H1 (cell line): ENCODE results near the gene ARHGEF39. TPM values are rescaled to one million over a fixed set of nuclear protein-coding genes. Genes with fewer than 3 reads are reported as not detected.

Experiments used
- CTCF ChIA-PET: fragments of 300-600 bp; sonication (Branson Sonifier 250); formaldehyde crosslinking; loops from one replicate; lab custom pipeline; 2021; ENCODE audit not compliant: partially characterized antibody; lab: Charles Lee
- POLR2A ChIA-PET: fragments of 300-600 bp; sonication (Branson Sonifier 250); formaldehyde crosslinking; loops from one replicate; lab custom pipeline; 2021; ENCODE audit warnings: inconsistent platforms; ENCODE audit not compliant: partially characterized antibody; lab: Charles Lee
- DNase-seq, 2 experiments: peaks; one replicate each; pipeline versions ENCODE4 v3.0.0 to v3.0.0-alpha.2; 2010 to 2022; ENCODE audit warnings: low spot score in 2 of 2, low read depth in 1 of 2, mixed read lengths in 1 of 2
- FAIRE-seq: peaks from 2 replicates; lab custom pipeline; 2011; peaks lifted over from hg19 to GRCh38; lab: Jason Lieb, UNC
- H2AFZ ChIP-seq: 2 replicates; pipeline ENCODE4 v1.8.1; 2012; ENCODE audit warnings: low read length, inconsistent platforms
- H2AK5ac ChIP-seq: 2 replicates; pipeline ENCODE4 v1.6.1; 2013; ENCODE audit warnings: low read depth, low read length
- H2BK120ac ChIP-seq: replicated peaks from 2 replicates; pipeline ENCODE3; 2013; ENCODE audit warnings: low read depth, low read length, inconsistent platforms
- H2BK12ac ChIP-seq: 2 replicates; pipeline ENCODE4 v1.6.1; 2013; ENCODE audit warnings: low read depth, low read length
- H2BK15ac ChIP-seq: 2 replicates; pipeline ENCODE4 v1.6.1; 2013; ENCODE audit warnings: low read length
- H2BK20ac ChIP-seq: 2 replicates; pipeline ENCODE4 v1.6.1; 2013; ENCODE audit warnings: low read length
- H2BK5ac ChIP-seq: 2 replicates; pipeline ENCODE4 v1.6.1; 2013; ENCODE audit warnings: low read depth, low read length
- H3K14ac ChIP-seq: 2 replicates; pipeline ENCODE4 v1.6.1; 2013; ENCODE audit warnings: inconsistent platforms; ENCODE audit not compliant: insufficient read length
- H3K18ac ChIP-seq: 2 replicates; pipeline ENCODE4 v1.6.1; 2013; ENCODE audit warnings: low read length; ENCODE audit errors: extremely low read depth
- H3K23ac ChIP-seq: 2 replicates; pipeline ENCODE4 v1.6.1; 2013; ENCODE audit warnings: inconsistent platforms; ENCODE audit not compliant: insufficient read length
- H3K23me2 ChIP-seq: 2 replicates; pipeline ENCODE4 v1.6.1; 2013; ENCODE audit warnings: low read depth, low read length
- H3K27ac ChIP-seq: 2 replicates; pipeline ENCODE4 v1.6.1; 2011; ENCODE audit warnings: low read depth, low read length, inconsistent platforms
- H3K27me3 ChIP-seq, 4 experiments: replicated peaks in 1 of 4; 1 replicate in 1 of 4; 2 replicates in 3 of 4; pipeline versions ENCODE4 v1.6.1 to v1.8.1; 2011 to 2013; ENCODE audit warnings: low read length in 3 of 4, mild to moderate bottlenecking in 3 of 4, inconsistent platforms in 2 of 4, mixed read lengths in 2 of 4, moderate library complexity in 1 of 4; ENCODE audit not compliant: control insufficient read depth in 3 of 4, insufficient read depth in 3 of 4; ENCODE audit errors: extremely low read depth in 1 of 4
- H3K36me3 ChIP-seq, 4 experiments: 2 replicates each; pipeline versions ENCODE4 v1.6.1 to v1.8.1; 2011 to 2013; ENCODE audit warnings: mild to moderate bottlenecking in 4 of 4, low read length in 3 of 4, moderate library complexity in 2 of 4, control low read depth in 1 of 4, inconsistent platforms in 1 of 4; ENCODE audit not compliant: insufficient read depth in 4 of 4, control insufficient read depth in 2 of 4
- H3K4ac ChIP-seq: replicated peaks from 2 replicates; pipeline ENCODE3; 2013; ENCODE audit warnings: low read length, low read depth, mixed read lengths, inconsistent platforms; ENCODE audit not compliant: insufficient read length
- H3K4me1 ChIP-seq, 4 experiments: replicated peaks in 1 of 4; 1 replicate in 1 of 4; 2 replicates in 3 of 4; pipeline versions ENCODE4 v1.6.1 to v1.8.1; 2011 to 2013; ENCODE audit warnings: low read length in 3 of 4, inconsistent platforms in 2 of 4, mixed read lengths in 1 of 4; ENCODE audit not compliant: insufficient read depth in 4 of 4, control insufficient read depth in 3 of 4
- H3K4me2 ChIP-seq, 2 experiments: 2 replicates each; pipeline versions ENCODE4 v1.6.1 to v1.8.1; 2011 to 2013; ENCODE audit warnings: low read depth in 2 of 2, low read length in 2 of 2, control low read depth in 1 of 2, inconsistent platforms in 1 of 2, mild to moderate bottlenecking in 1 of 2; ENCODE audit not compliant: insufficient read depth in 1 of 2
- H3K4me3 ChIP-seq, 4 experiments: fragments of 200-600, 300-600 bp in 1 of 4; sonication (generic), shearing (Covaris generic), sonication (Bioruptor Twin) in 1 of 4; 2 replicates each; pipeline versions ENCODE4 v1.5.1 to v1.8.1; 2011 to 2016; ENCODE audit warnings: low read length in 4 of 4, low read depth in 3 of 4, control low read depth in 2 of 4, inconsistent platforms in 2 of 4, mild to moderate bottlenecking in 2 of 4, mixed read lengths in 1 of 4, moderate library complexity in 1 of 4; ENCODE audit not compliant: insufficient read depth in 2 of 4; ENCODE audit errors: extremely low read depth in 1 of 4
- H3K56ac ChIP-seq: replicated peaks from 2 replicates; pipeline ENCODE3; 2013; ENCODE audit warnings: low read depth, mild to moderate bottlenecking, mixed read lengths, low read length, inconsistent platforms; ENCODE audit not compliant: insufficient read length
- H3K79me1 ChIP-seq: 2 replicates; pipeline ENCODE4 v1.6.1; 2013; ENCODE audit warnings: low read depth, low read length, control low read depth
- H3K79me2 ChIP-seq, 2 experiments: 2 replicates each; pipeline versions ENCODE4 v1.6.1 to v1.8.1; 2012 to 2013; ENCODE audit warnings: low read length in 2 of 2, mild to moderate bottlenecking in 2 of 2, inconsistent platforms in 1 of 2; ENCODE audit not compliant: insufficient read depth in 2 of 2, control insufficient read depth in 1 of 2
- H3K9ac ChIP-seq, 4 experiments: replicated peaks in 1 of 4; 1 replicate in 1 of 4; 2 replicates in 3 of 4; pipeline versions ENCODE4 v1.6.1 to v1.8.1; 2011 to 2013; ENCODE audit warnings: low read depth in 3 of 4, low read length in 3 of 4, control low read depth in 2 of 4, mild to moderate bottlenecking in 2 of 4, moderate library complexity in 2 of 4, inconsistent platforms in 1 of 4; ENCODE audit errors: extremely low read depth in 1 of 4
- H3K9me3 ChIP-seq, 2 experiments: 2 replicates each; pipeline versions ENCODE4 v1.6.1 to v1.8.1; 2012 to 2013; ENCODE audit warnings: mild to moderate bottlenecking in 2 of 2, moderate library complexity in 2 of 2, control low read depth in 1 of 2, inconsistent platforms in 1 of 2, low read depth in 1 of 2, low read length in 1 of 2, mixed read lengths in 1 of 2; ENCODE audit not compliant: insufficient read depth in 2 of 2
- H4K20me1 ChIP-seq, 2 experiments: replicated peaks in 1 of 2; 2 replicates each; pipeline versions ENCODE3 to v1.8.1; 2011 to 2013; ENCODE audit warnings: inconsistent platforms in 2 of 2, low read length in 2 of 2, mild to moderate bottlenecking in 1 of 2; ENCODE audit not compliant: insufficient read depth in 2 of 2, control insufficient read depth in 1 of 2
- H4K5ac ChIP-seq: 2 replicates; pipeline ENCODE4 v1.6.1; 2013; ENCODE audit warnings: low read length, low read depth, mixed read lengths, inconsistent platforms; ENCODE audit not compliant: insufficient read length
- H4K8ac ChIP-seq: 2 replicates; pipeline ENCODE4 v1.8.0; 2013; ENCODE audit warnings: mild to moderate bottlenecking, moderate library complexity, low read length, inconsistent platforms; ENCODE audit not compliant: insufficient read depth; ENCODE audit errors: extremely low read depth
- H4K91ac ChIP-seq: replicated peaks from 2 replicates; pipeline ENCODE3; 2013; ENCODE audit warnings: low read length, mixed read lengths, inconsistent platforms; ENCODE audit not compliant: insufficient read length
- BCL11A ChIP-seq, 2 experiments: IDR thresholded peaks; one replicate each; pipeline ENCODE4 v1.6.1; 2011; ENCODE audit warnings: low read depth in 2 of 2, low read length in 2 of 2, mild to moderate bottlenecking in 2 of 2
- CBX5 ChIP-seq: fragments of 300-800, 300-1000 bp; sonication (generic); IDR thresholded peaks from 2 replicates; pipeline ENCODE4 v1.7.1; 2016; ENCODE audit warnings: antibody characterized with exemption, low read length, low read depth
- CHD2 ChIP-seq: IDR thresholded peaks from 2 replicates; pipeline ENCODE4 v1.6.1; 2012; ENCODE audit warnings: low read length, improper control_type of control experiment
- EP300 ChIP-seq, 2 experiments: IDR thresholded peaks; 1 replicate in 1 of 2; 2 replicates in 1 of 2; pipeline ENCODE4 v1.6.1; 2011 to 2012; ENCODE audit warnings: low read depth in 2 of 2, low read length in 2 of 2, mild to moderate bottlenecking in 2 of 2, borderline replicate concordance in 1 of 2, inconsistent platforms in 1 of 2, moderate library complexity in 1 of 2
- HDAC2 ChIP-seq, 2 experiments: fragments of 300-600 bp in 1 of 2; sonication (generic) in 1 of 2; IDR thresholded peaks; 2 replicates each; pipeline ENCODE4 v1.6.1; 2011 to 2012; ENCODE audit warnings: low read depth in 2 of 2, low read length in 2 of 2, mild to moderate bottlenecking in 2 of 2, moderate library complexity in 2 of 2, borderline replicate concordance in 1 of 2, inconsistent platforms in 1 of 2
- JUN ChIP-seq: IDR thresholded peaks from 2 replicates; pipeline ENCODE4 v1.6.1; 2011; ENCODE audit warnings: low read depth, mild to moderate bottlenecking, improper control_type of control experiment, low read length
- POLR2A ChIP-seq, 2 experiments: IDR thresholded peaks; 1 replicate in 1 of 2; 2 replicates in 1 of 2; pipeline ENCODE4 v1.6.1; 2011; ENCODE audit warnings: low read depth in 2 of 2, low read length in 2 of 2, mild to moderate bottlenecking in 2 of 2; ENCODE audit errors: control extremely low read depth in 1 of 2
- SIRT6 ChIP-seq: IDR thresholded peaks from one replicate; pipeline ENCODE4 v1.7.1; 2012; ENCODE audit warnings: low read length, inconsistent platforms
- TAF1 ChIP-seq: IDR thresholded peaks from 2 replicates; pipeline ENCODE4 v1.6.1; 2011; ENCODE audit warnings: mild to moderate bottlenecking, low read depth, low read length
- TEAD4 ChIP-seq: IDR thresholded peaks from 2 replicates; pipeline ENCODE4 v1.6.1; 2012; ENCODE audit warnings: low read depth, low read length, inconsistent platforms, mixed read lengths
- ZNF274 ChIP-seq: IDR thresholded peaks from 2 replicates; pipeline ENCODE4 v1.7.0; 2012; ENCODE audit warnings: low read length, borderline replicate concordance; ENCODE audit errors: extremely low read depth
- WGBS, 2 experiments: shearing (Covaris generic) in 1 of 2; methylation state at CpG; one replicate each; pipeline versions ENCODE4 v1.1.6 to v1.1.7; 2013 to 2015; ENCODE audit warnings: low lambda C conversion rate in 2 of 2, mixed read lengths in 2 of 2, inconsistent platforms in 1 of 2, low coverage in 1 of 2, missing lambda C conversion rate in 1 of 2; ENCODE audit not compliant: insufficient replicate concordance in 2 of 2, insufficient coverage in 1 of 2, insufficient read length in 1 of 2; ENCODE audit errors: extremely low coverage in 1 of 2, missing lambda C conversion rate in 1 of 2; 5-methylcytosine and 5-hydroxymethylcytosine counted together
- polyA plus RNA-seq, 7 experiments: library from polyadenylated mRNA; depleted of rRNA in 3 of 7; stranded (reverse) in 5 of 7; unstranded in 2 of 7; fragments of >200 nt in 5 of 7; fragments of 200-250 nt in 2 of 7; gene quantifications; 1 replicate in 5 of 7; 2 replicates in 1 of 7; 4 replicates in 1 of 7; pipeline versions ENCODE4 v1.2.1 to v1.2.3, GENCODE V29; 2011 to 2013; ENCODE audit warnings: missing spikeins in 2 of 7, mixed read lengths in 2 of 7
- total RNA-seq: library from RNA; stranded (reverse); fragmentation: NEBNext Ultra II Directional; extraction: Animal tissue kit (Norgen Biotek cat#: 25700); gene quantifications from 2 replicates; pipeline ENCODE4 v1.2.1, GENCODE V29; 2021

The ARHGEF39 gene
- total and polyA plus RNA-seq, 2 of the 8 experiments (the other 6 are each of a cell fraction or from before 2014, with no cell fraction given): 18.6 to 18.7 TPM

DNA sequence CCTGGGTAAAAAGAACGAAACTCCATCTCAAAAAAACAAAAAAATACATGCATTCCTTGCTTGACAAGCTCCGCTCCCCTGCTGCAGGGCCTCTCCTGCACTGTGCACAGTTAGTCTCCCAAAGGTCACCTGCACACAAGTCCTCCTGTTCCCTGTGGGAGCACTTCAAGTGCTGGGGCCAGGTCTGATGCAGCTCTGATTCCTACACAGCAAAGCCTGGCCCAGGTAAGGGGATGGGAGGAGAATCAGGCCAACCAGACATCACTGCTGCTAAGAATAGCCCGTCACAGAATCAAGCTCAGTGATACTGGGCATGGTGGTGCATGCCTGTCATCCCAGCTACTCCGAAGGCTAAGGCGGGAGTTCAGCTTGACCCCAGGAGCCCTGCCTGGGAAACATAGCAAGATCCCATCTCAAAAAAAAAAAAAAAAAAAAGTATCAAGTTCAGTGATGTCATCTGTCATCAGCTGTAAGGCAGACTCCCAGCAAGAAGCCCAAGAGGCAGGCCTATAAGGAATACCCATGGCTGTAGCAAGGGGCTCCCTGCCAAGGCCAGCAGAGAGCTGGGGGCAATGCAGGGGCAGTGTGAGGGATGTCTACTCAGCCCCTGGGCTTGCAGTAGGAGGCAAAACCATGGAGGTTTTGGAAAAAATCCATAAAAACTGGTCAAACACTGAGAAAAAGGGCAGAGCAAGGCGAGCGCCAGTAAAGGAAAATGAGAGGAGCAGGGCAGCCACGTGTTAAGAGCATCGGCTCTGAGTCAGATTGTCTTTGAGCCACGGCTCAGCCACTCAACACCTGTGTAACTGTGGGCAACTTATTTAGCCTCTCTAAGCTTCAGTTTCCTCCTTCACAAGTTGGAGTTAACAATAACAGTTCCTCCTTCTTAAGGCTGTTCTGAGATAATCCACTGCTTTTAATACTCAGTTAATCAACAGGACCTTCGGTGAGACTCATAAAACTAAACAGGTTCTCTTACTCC is 21.5 kb upstream of the ARHGEF39 start:
- no peak overlapping the region for H4K91ac ChIP-seq
- no peak overlapping the region for H2BK5ac ChIP-seq
- H3K14ac ChIP-seq: no peak overlapping the region
- no peaks in the 10 kb centered on the region for H3K27me3 ChIP-seq
- no peak overlapping the region for H4K5ac ChIP-seq
- H3K4me2 ChIP-seq: no peak overlapping the region
- no peak overlapping the region for H2BK12ac ChIP-seq
- no peak overlapping the region for H3K18ac ChIP-seq
- 0 out of 2 replicates have a peak overlapping the region, but pooled peaks have one; percentile 30 for H4K8ac ChIP-seq
- H3K4ac ChIP-seq: no peak overlapping the region
- no peak overlapping the region for H2BK120ac ChIP-seq
- H2BK15ac ChIP-seq: no peak overlapping the region
- ChIA-PET POLR2A (interaction anchor here (0.8 to 8.4 kb wide), 7 partner anchors 8 to 42 kb away, joined by 4 to 55 read pairs (median 6); partner anchors contain the start of gene ARHGEF39), CTCF (interaction anchor here (0.7 to 14.1 kb wide), 9 partner anchors 9 to 985 kb away, joined by 3 to 347 read pairs (median 7); partner anchors contain the start of genes ARHGEF39, CCDC107 and RMRP)
- no peak overlapping the region for H3K23ac ChIP-seq
- H3K79me2 ChIP-seq: peaks cover 0 to 21% of the 10 kb centered on the region in 2 experiments; a peak in 2 of 4 replicates
- peaks cover 6 to 17% (median 8%) of the 10 kb centered on the region in 4 experiments; a peak in 6 of 7 replicates for H3K4me1 ChIP-seq
- WGBS, 2 experiments: 82% methylated on average over 11 of the region's 11 CpGs; no CpG with 5 or more reads in 1 of the 2 experiments
- no peak overlapping the region; a peak in 1 of 7 replicates for H3K9ac ChIP-seq
- H2AFZ ChIP-seq: no peak overlapping the region
- no peak overlapping the region for H3K56ac ChIP-seq
- FAIRE-seq: no peak
- H4K20me1 ChIP-seq: peaks cover 9 to 10% of the 10 kb centered on the region in 2 experiments
- no peaks in the 10 kb centered on the region for H3K9me3 ChIP-seq
- H3K36me3 ChIP-seq: peaks cover 14 to 46% (median 33%) of the 10 kb centered on the region in 4 experiments
- H3K23me2 ChIP-seq: peaks cover 12% of the 10 kb centered on the region
- no peak for DNase-seq
- H2AK5ac ChIP-seq: no peak overlapping the region
- no peak overlapping the region for H3K27ac ChIP-seq
- no peak overlapping the region for H3K4me3 ChIP-seq
- H3K79me1 ChIP-seq: peaks cover 2% of the 10 kb centered on the region; the same call in 1 of the 2 replicates
- H2BK20ac ChIP-seq: no peak overlapping the region
- TF ChIP-seq CBX5 (no peak), EP300 (IDR thresholded peaks at IDR 0.05; ENCODE audit: borderline replicate concordance in 1 of 2, low read depth in 2 of 2, low read length in 2 of 2) (no peak), TEAD4 (no peak), POLR2A (IDR thresholded peaks at IDR 0.05; ENCODE audit: control extremely low read depth in 1 of 2, low read depth in 2 of 2, low read length in 2 of 2) (no peak), TAF1 (no peak), SIRT6 (no peak), HDAC2 (IDR thresholded peaks at IDR 0.05; ENCODE audit: borderline replicate concordance in 1 of 2, low read depth in 2 of 2, low read length in 2 of 2) (no peak), JUN (no peak), CHD2 (no peak), BCL11A (IDR thresholded peaks at IDR 0.05; ENCODE audit: low read depth in 2 of 2, low read length in 2 of 2) (no peak), ZNF274 (no peak)
